HepG2 (cell line): Measurements from ENCODE around the gene BOLL. TPM values are rescaled to one million over a fixed set of nuclear protein-coding genes. Genes with fewer than 3 reads are reported as not detected.
A peak's percentile ranks its signal among the peaks of the same experiment; 100 is the strongest.

ENCODE experiments used
- ATAC-seq: fragments of 200-7000 bp; cut with Tn5 transposase; 3 replicates; pipeline ENCODE4 v1.9.1; 2020; ENCODE audit warnings: mild to moderate bottlenecking, moderate library complexity
- BruUV-seq: library from RNA; stranded (reverse); fragments of 400-500 nt; replicated peaks from 2 replicates; lab custom pipeline; 2021; lab: Mats Ljungman, UMichigan
- CTCF ChIA-PET: fragments of 300-600 bp; formaldehyde crosslinking; extraction: SDS; loops from one replicate; lab custom pipeline; 2021; ENCODE audit warnings: low total read pairs, inconsistent platforms, low intra/inter-chr PET ratio; lab: Yijun Ruan, JAX
- POLR2A ChIA-PET: fragments of 350-600 bp; sonication (Branson Sonifier 250); formaldehyde crosslinking; loops from one replicate; lab custom pipeline; 2020; ENCODE audit warnings: antibody characterized with exemption, inconsistent platforms; lab: Yijun Ruan, JAX
- DNase-seq: peaks from one replicate; pipeline ENCODE4 v3.0.0-alpha.2; 2015; ENCODE audit warnings: low spot score
- FAIRE-seq: peaks from 3 replicates; lab custom pipeline; 2011; peaks lifted over from hg19 to GRCh38; lab: Jason Lieb, UNC
- H2AFZ ChIP-seq: one replicate; pipeline ENCODE4 v1.6.1; 2011; ENCODE audit warnings: low read length, inconsistent platforms
- H3K27ac ChIP-seq: fragments of 300-600 bp; 3 replicates; pipeline ENCODE4 v1.8.0; 2011; ENCODE audit warnings: mixed run types, mild to moderate bottlenecking, mixed read lengths, low read length, inconsistent platforms; ENCODE audit not compliant: insufficient read depth; ENCODE audit errors: extremely low read length
- H3K27me3 ChIP-seq, 2 experiments: fragments of 200-600 bp in 1 of 2; 2 replicates in 1 of 2; 3 replicates in 1 of 2; pipeline versions ENCODE4 v1.6.0 to v1.8.0; 2011; ENCODE audit warnings: low read length in 2 of 2, mild to moderate bottlenecking in 2 of 2, moderate library complexity in 2 of 2, inconsistent platforms in 1 of 2; ENCODE audit not compliant: insufficient read depth in 2 of 2, control insufficient read depth in 1 of 2
- H3K36me3 ChIP-seq, 2 experiments: fragments of 200-600 bp in 1 of 2; replicated peaks in 1 of 2; 2 replicates in 1 of 2; 3 replicates in 1 of 2; pipeline versions ENCODE4 v1.5.1 to v1.8.0; 2011; ENCODE audit warnings: low read length in 2 of 2, inconsistent platforms in 1 of 2; ENCODE audit not compliant: insufficient read depth in 2 of 2, control insufficient read depth in 1 of 2
- H3K4me1 ChIP-seq: 2 replicates; pipeline ENCODE4 v1.5.1; 2012; ENCODE audit warnings: low read length, inconsistent platforms; ENCODE audit not compliant: insufficient read depth
- H3K4me2 ChIP-seq: 2 replicates; pipeline ENCODE4 v1.6.0; 2011; ENCODE audit warnings: low read depth, low read length, inconsistent platforms
- H3K4me3 ChIP-seq, 3 experiments: fragments of 200-600 bp in 1 of 3; sonication (generic), shearing (Covaris generic) in 1 of 3; replicated peaks in 1 of 3; 2 replicates each; pipeline ENCODE4 v1.5.1; 2011 to 2016; ENCODE audit warnings: low read length in 3 of 3, inconsistent platforms in 2 of 3, low read depth in 2 of 3, mild to moderate bottlenecking in 2 of 3, control low read depth in 1 of 3, mixed read lengths in 1 of 3; ENCODE audit not compliant: insufficient read depth in 1 of 3
- H3K79me2 ChIP-seq: one replicate; pipeline ENCODE4 v1.6.1; 2011; ENCODE audit warnings: low read length, inconsistent platforms; ENCODE audit not compliant: insufficient read depth
- H3K9ac ChIP-seq: 2 replicates; pipeline ENCODE4 v1.6.0; 2011; ENCODE audit warnings: mild to moderate bottlenecking, low read depth, low read length, inconsistent platforms; ENCODE audit not compliant: insufficient read depth
- H3K9me3 ChIP-seq: 2 replicates; pipeline ENCODE4 v1.5.1; 2012; ENCODE audit warnings: mild to moderate bottlenecking, low read length
- H4K20me1 ChIP-seq: 2 replicates; pipeline ENCODE4 v1.6.0; 2011; ENCODE audit warnings: inconsistent platforms, mild to moderate bottlenecking, low read length, moderate library complexity; ENCODE audit not compliant: insufficient read depth
- DDIT3 ChIP-seq: sonication (generic); formaldehyde crosslinking; IDR thresholded peaks from 2 replicates; pipeline ENCODE4 v1.4.0; 2020; ENCODE audit warnings: mild to moderate bottlenecking, missing genetic modification reagents
- EEA1 ChIP-seq: sonication (generic); formaldehyde crosslinking; IDR thresholded peaks from 2 replicates; pipeline ENCODE4 v1.5.1; 2020; ENCODE audit warnings: mild to moderate bottlenecking, missing genetic modification reagents, borderline replicate concordance
- FOSL2 ChIP-seq: sonication (generic); formaldehyde crosslinking; IDR thresholded peaks from 2 replicates; pipeline ENCODE4 v1.4.0; 2020; ENCODE audit warnings: missing genetic modification reagents
- HOXA9 ChIP-seq: sonication (generic); formaldehyde crosslinking; IDR thresholded peaks from 2 replicates; pipeline ENCODE4 v1.8.1; 2022; ENCODE audit warnings: missing genetic modification reagents, mild to moderate bottlenecking, moderate library complexity, borderline replicate concordance
- KDM5B ChIP-seq: sonication (generic); formaldehyde crosslinking; IDR thresholded peaks from 2 replicates; pipeline ENCODE4 v1.4.0; 2020; ENCODE audit warnings: missing genetic modification reagents, mild to moderate bottlenecking, borderline replicate concordance
- MBNL3 ChIP-seq: fragments of 250-450 bp; sonication (Bioruptor Pico); conservative IDR thresholded peaks from 2 replicates; pipeline ENCODE4 v1.8.0; 2022; ENCODE audit warnings: mild to moderate bottlenecking, inconsistent platforms
- NFE2L2 ChIP-seq: fragments of 150-350 bp; IDR thresholded peaks from 2 replicates; pipeline ENCODE4 v1.6.1; 2014; ENCODE audit warnings: low read length
- NR2F2 ChIP-seq: IDR thresholded peaks from 2 replicates; pipeline ENCODE4 v1.6.1; 2012; ENCODE audit warnings: low read depth, inconsistent platforms, borderline replicate concordance
- NRL ChIP-seq: sonication (generic); formaldehyde crosslinking; IDR thresholded peaks from 2 replicates; pipeline ENCODE4 v1.5.0; 2020; ENCODE audit warnings: missing genetic modification reagents, mild to moderate bottlenecking, moderate library complexity, borderline replicate concordance
- PCBP1 ChIP-seq: fragments of 200-400 bp; formaldehyde crosslinking; IDR thresholded peaks from 2 replicates; pipeline ENCODE4 v1.6.1; 2017; ENCODE audit warnings: mild to moderate bottlenecking, low read depth, low read length, borderline replicate concordance
- PLSCR1 ChIP-seq: sonication (generic); formaldehyde crosslinking; IDR thresholded peaks from 2 replicates; pipeline ENCODE4 v1.5.0; 2020; ENCODE audit warnings: missing genetic modification reagents, mild to moderate bottlenecking, borderline replicate concordance
- PREB ChIP-seq: sonication (generic); formaldehyde crosslinking; IDR thresholded peaks from 2 replicates; pipeline ENCODE4 v1.4.0; 2020; ENCODE audit warnings: missing genetic modification reagents
- SNAPC2 ChIP-seq: sonication (generic); formaldehyde crosslinking; IDR thresholded peaks from 2 replicates; pipeline ENCODE4 v1.8.1; 2022; ENCODE audit warnings: mild to moderate bottlenecking, missing genetic modification reagents
- ZNF143 ChIP-seq: sonication (generic); formaldehyde crosslinking; IDR thresholded peaks from 2 replicates; pipeline ENCODE4 v1.4.0; 2020; ENCODE audit warnings: missing genetic modification reagents
- ZNF501 ChIP-seq: sonication (generic); formaldehyde crosslinking; IDR thresholded peaks from 2 replicates; pipeline ENCODE4 v1.5.1; 2020; ENCODE audit warnings: mild to moderate bottlenecking, moderate library complexity, missing genetic modification reagents
- ZNF550 ChIP-seq: sonication (generic); formaldehyde crosslinking; IDR thresholded peaks from 2 replicates; pipeline ENCODE4 v1.4.0; 2020; ENCODE audit warnings: mild to moderate bottlenecking, missing genetic modification reagents, borderline replicate concordance
- ZNF781 ChIP-seq: sonication (generic); formaldehyde crosslinking; IDR thresholded peaks from 2 replicates; pipeline ENCODE4 v1.5.1; 2020; ENCODE audit warnings: borderline replicate concordance, mild to moderate bottlenecking, missing genetic modification reagents; ENCODE audit errors: not compliant biosample characterization
- WGBS: methylation state at CpG from one replicate; pipeline ENCODE4 v1.1.6; 2017; ENCODE audit warnings: low lambda C conversion rate; 5-methylcytosine and 5-hydroxymethylcytosine counted together
- in situ Hi-C: cut with HindIII; loops from 2 replicates; pipeline ENCODE4 v1.10.0; 2017; ENCODE audit warnings: low pct_unique_long_range_greater_than_20kb; ENCODE audit not compliant: extremely low pct_ligation_motif_present
- intact Hi-C: fragments of 100-400 bp; cut with micrococcal nuclease; formaldehyde crosslinking; loops from one replicate; pipeline ENCODE4 v1.10.0; 2022; ENCODE audit not compliant: unreplicated experiment
- polyA plus RNA-seq, 8 experiments: library from polyadenylated mRNA; depleted of rRNA in 3 of 8; stranded (reverse) in 7 of 8; unstranded in 1 of 8; fragments of >200 nt; fragmentation: Illumina TruSeq in 4 of 8; extraction: Trizol in 4 of 8; gene quantifications; 2 replicates each; pipeline versions ENCODE4 v1.2.1 to v1.2.3, GENCODE V29; 2011 to 2016; ENCODE audit warnings: low read depth in 4 of 8, missing spikeins in 1 of 8, mixed read lengths in 1 of 8; ENCODE audit not compliant: insufficient read depth in 1 of 8
- total RNA-seq, 5 experiments: library from RNA; depleted of rRNA; stranded (reverse); fragments of >200 nt; fragmentation: Illumina TruSeq; extraction: Trizol; gene quantifications; 2 replicates each; pipeline ENCODE4 v1.2.3, GENCODE V29; 2016; ENCODE audit warnings: low read depth in 1 of 5
- TF ChIP-seq, protein P1 (sequence below): sonication (generic); formaldehyde crosslinking; IDR thresholded peaks from 2 replicates; pipeline ENCODE4 v1.4.0; 2020; ENCODE audit warnings: missing genetic modification reagents

BOLL gene
- total and polyA plus RNA-seq, 2 of the 13 experiments (the other 11 are each of a cell fraction or from before 2014, with no cell fraction given), result not detected

- peak overlapping the region; percentile 60 to 86 (median 85) for H3K4me3 ChIP-seq
- no peak for FAIRE-seq
- ATAC-seq, result peak; percentile 58
- WGBS, result 5% methylated on average over 29 of the region's 38 CpGs
- peak overlapping the region; percentile 69 for H3K9ac ChIP-seq
- H3K4me1 ChIP-seq, result peaks cover 30% of the 10 kb centered on the region
- CTCF ChIA-PET, result interaction anchor here (0.7 kb wide), 1 partner anchor 72 kb away, joined by 4 read pairs; no protein-coding TSS in a partner anchor
- H3K4me2 ChIP-seq, result peak overlapping the region; percentile 84
- no peaks in the 10 kb centered on the region for H3K9me3 ChIP-seq
- in situ Hi-C loops, result loop anchor here (5.0 to 10.0 kb wide), 2 partner anchors 71 to 191 kb away; partner anchors contain the start of gene MOB4
- intact Hi-C loops, result loop anchor here (1.0 to 10.0 kb wide), 5 partner anchors 93 to 311 kb away; partner anchors contain the start of genes COQ10B, MOB4 and SF3B1
- peaks cover 0 to 7% of the 10 kb centered on the region in 2 experiments; a peak in 2 of 5 replicates for H3K36me3 ChIP-seq
- H4K20me1 ChIP-seq, result peaks cover 22% of the 10 kb centered on the region
- H3K79me2 ChIP-seq, result peaks cover 41% of the 10 kb centered on the region
- no TSS peak for BruUV-seq
- H3K27me3 ChIP-seq, result no peaks in the 10 kb centered on the region; a peak in 1 of 5 replicates
- peak overlapping the region; percentile 49 for H3K27ac ChIP-seq
- POLR2A ChIA-PET, result interaction anchor here (0.9 to 2.9 kb wide), 6 partner anchors 93 to 271 kb away, joined by 3 to 40 read pairs (median 11); partner anchors contain the start of genes COQ10B, HSPD1, HSPE1 and MOB4
- peak; percentile 39 for DNase-seq
- peak overlapping the region; percentile 11 for H2AFZ ChIP-seq
- no peak for TF ChIP-seq EEA1 (CRISPR knock-in tag)
- TF ChIP-seq MBNL3 (CRISPR knock-in tag), result no peak
- no peak for TF ChIP-seq PREB (CRISPR knock-in tag)
- no peak for TF ChIP-seq NFE2L2
- TF ChIP-seq, protein P1, sequence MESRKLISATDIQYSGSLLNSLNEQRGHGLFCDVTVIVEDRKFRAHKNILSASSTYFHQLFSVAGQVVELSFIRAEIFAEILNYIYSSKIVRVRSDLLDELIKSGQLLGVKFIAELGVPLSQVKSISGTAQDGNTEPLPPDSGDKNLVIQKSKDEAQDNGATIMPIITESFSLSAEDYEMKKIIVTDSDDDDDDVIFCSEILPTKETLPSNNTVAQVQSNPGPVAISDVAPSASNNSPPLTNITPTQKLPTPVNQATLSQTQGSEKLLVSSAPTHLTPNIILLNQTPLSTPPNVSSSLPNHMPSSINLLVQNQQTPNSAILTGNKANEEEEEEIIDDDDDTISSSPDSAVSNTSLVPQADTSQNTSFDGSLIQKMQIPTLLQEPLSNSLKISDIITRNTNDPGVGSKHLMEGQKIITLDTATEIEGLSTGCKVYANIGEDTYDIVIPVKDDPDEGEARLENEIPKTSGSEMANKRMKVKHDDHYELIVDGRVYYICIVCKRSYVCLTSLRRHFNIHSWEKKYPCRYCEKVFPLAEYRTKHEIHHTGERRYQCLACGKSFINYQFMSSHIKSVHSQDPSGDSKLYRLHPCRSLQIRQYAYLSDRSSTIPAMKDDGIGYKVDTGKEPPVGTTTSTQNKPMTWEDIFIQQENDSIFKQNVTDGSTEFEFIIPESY (CRISPR knock-in tag), result 0 out of 2 replicates have a peak, but pooled peaks have one; percentile 2
- peak; percentile 1; the same call in 1 of the 2 replicates for TF ChIP-seq ZNF501 (CRISPR knock-in tag)
- TF ChIP-seq PCBP1, result no peak
- TF ChIP-seq KDM5B (CRISPR knock-in tag), result no peak
- TF ChIP-seq SNAPC2 (CRISPR knock-in tag), result 0 out of 2 replicates have a peak, but pooled peaks have one; percentile 35
- TF ChIP-seq PLSCR1 (CRISPR knock-in tag), result no peak
- TF ChIP-seq ZNF143 (CRISPR knock-in tag), result no peak
- no peak for TF ChIP-seq ZNF550 (CRISPR knock-in tag)
- no peak for TF ChIP-seq FOSL2 (CRISPR knock-in tag)
- peak; percentile 68 for TF ChIP-seq ZNF781 (CRISPR knock-in tag)
- no peak for TF ChIP-seq NR2F2
- peak; percentile 14; the same call in 1 of the 2 replicates for TF ChIP-seq NRL (CRISPR knock-in tag)
- no peak for TF ChIP-seq HOXA9 (CRISPR knock-in tag)
- TF ChIP-seq DDIT3, result no peak
Measured at GRCh38 chr2:197705912-197706838, 78.9 kb downstream of the BOLL start.
